HCT116 (cell line): ENCODE measurements around the gene MYZAP. TPM values are rescaled to one million over a fixed set of nuclear protein-coding genes. Genes with fewer than 3 reads are reported as not detected.

ENCODE experiments used
- ATAC-seq: fragments of 200-7000 bp; cut with Tn5 transposase; 2 replicates; pipeline ENCODE4 v1.9.1; 2020; ENCODE audit warnings: mild to moderate bottlenecking, moderate library complexity
- BruUV-seq: library from RNA; stranded (reverse); fragments of 400-500 nt; replicated peaks from 2 replicates; lab custom pipeline; 2021; lab: Mats Ljungman, UMichigan
- CTCF ChIA-PET: fragments of 300-600 bp; sonication (Branson Sonifier 250); formaldehyde crosslinking; loops from one replicate; lab custom pipeline; 2021; ENCODE audit warnings: antibody characterized with exemption; lab: Charles Lee
- POLR2A ChIA-PET: fragments of 300-600, 350-600 bp; sonication (Branson Sonifier 250); formaldehyde crosslinking; loops from one replicate; lab custom pipeline; 2021; ENCODE audit warnings: antibody characterized with exemption; lab: Charles Lee
- RAD21 ChIA-PET, 2 experiments: fragments of 300-600 bp; sonication (Branson Sonifier 250); formaldehyde crosslinking; loops; one replicate each; lab custom pipeline; 2023; ENCODE audit warnings: low total read pairs in 2 of 2; ENCODE audit not compliant: uncharacterized antibody in 2 of 2, unreplicated experiment in 2 of 2, low non-redundant PET in 1 of 2; lab: Charles Lee
- DNase-seq: peaks from one replicate; pipeline ENCODE4 v3.0.0-alpha.2; 2010; ENCODE audit warnings: low read depth, low spot score
- H2AFZ ChIP-seq: fragments of 200-600 bp; shearing (Covaris generic), sonication (generic); 2 replicates; pipeline ENCODE4 v1.6.1; 2017; ENCODE audit warnings: low read depth, mixed run types, mixed read lengths, antibody characterized with exemption, low read length; ENCODE audit not compliant: poor library complexity, severe bottlenecking
- H3K27ac ChIP-seq: 2 replicates; pipeline ENCODE4 v1.5.1; 2012; ENCODE audit warnings: low read depth, low read length
- H3K27me3 ChIP-seq: fragments of 200-600 bp; sonication (generic); 2 replicates; pipeline ENCODE4 v1.6.1; 2016; ENCODE audit warnings: mixed run types, low read length, mixed read lengths; ENCODE audit not compliant: insufficient read depth
- H3K36me3 ChIP-seq, 2 experiments: fragments of 200-500 bp in 1 of 2; fragments of 200-600 bp in 1 of 2; sonication (Bioruptor generic) in 1 of 2; sonication (generic) in 1 of 2; 2 replicates each; pipeline versions ENCODE4 v1.5.1 to v1.6.1; 2014 to 2016; ENCODE audit warnings: low read length in 2 of 2, inconsistent platforms in 1 of 2, mixed read lengths in 1 of 2, mixed run types in 1 of 2; ENCODE audit not compliant: insufficient read depth in 2 of 2, control insufficient read depth in 1 of 2
- H3K4me1 ChIP-seq, 2 experiments: fragments of 200-600 bp in 1 of 2; sonication (generic) in 1 of 2; 2 replicates each; pipeline versions ENCODE4 v1.5.1 to v1.6.1; 2012 to 2017; ENCODE audit warnings: low read length in 2 of 2, inconsistent platforms in 1 of 2, mild to moderate bottlenecking in 1 of 2, mixed read lengths in 1 of 2, mixed run types in 1 of 2, moderate library complexity in 1 of 2; ENCODE audit not compliant: insufficient read depth in 2 of 2, control insufficient read depth in 1 of 2
- H3K4me2 ChIP-seq: fragments of 200-600 bp; sonication (generic); 2 replicates; pipeline ENCODE4 v1.6.1; 2017; ENCODE audit warnings: mixed run types, low read length, mixed read lengths
- H3K4me3 ChIP-seq, 2 experiments: fragments of 200-600 bp in 1 of 2; sonication (generic) in 1 of 2; replicated peaks in 1 of 2; 2 replicates each; pipeline ENCODE4 v1.5.1; 2011 to 2016; ENCODE audit warnings: low read length in 2 of 2, control low read depth in 1 of 2, low read depth in 1 of 2, mild to moderate bottlenecking in 1 of 2, mixed read lengths in 1 of 2, mixed run types in 1 of 2
- H3K79me2 ChIP-seq: fragments of 200-600 bp; sonication (generic); 2 replicates; pipeline ENCODE4 v1.6.1; 2017; ENCODE audit warnings: mild to moderate bottlenecking, mixed run types, low read length, moderate library complexity, mixed read lengths; ENCODE audit not compliant: insufficient read depth
- H3K9ac ChIP-seq: fragments of 200-600 bp; sonication (generic); 2 replicates; pipeline ENCODE4 v1.6.1; 2016; ENCODE audit warnings: low read length, mixed read lengths
- H3K9me2 ChIP-seq: fragments of 200-600 bp; sonication (generic), shearing (Covaris generic); 2 replicates; pipeline ENCODE4 v1.6.1; 2017; ENCODE audit warnings: mixed run types, mild to moderate bottlenecking, moderate library complexity; ENCODE audit not compliant: insufficient read depth
- H3K9me3 ChIP-seq, 2 experiments: fragments of 200-500 bp in 1 of 2; fragments of 200-600 bp in 1 of 2; sonication (Bioruptor generic) in 1 of 2; sonication (generic) in 1 of 2; 2 replicates each; pipeline ENCODE4 v1.6.1; 2014 to 2017; ENCODE audit warnings: low read length in 2 of 2, mixed read lengths in 2 of 2, inconsistent platforms in 1 of 2, low read depth in 1 of 2, mild to moderate bottlenecking in 1 of 2, mixed run types in 1 of 2, moderate library complexity in 1 of 2; ENCODE audit not compliant: control insufficient read depth in 1 of 2, insufficient read depth in 1 of 2
- H4K20me1 ChIP-seq: fragments of 200-600 bp; sonication (generic), shearing (Covaris generic); 2 replicates; pipeline ENCODE4 v1.6.1; 2017; ENCODE audit warnings: mixed run types, mild to moderate bottlenecking, moderate library complexity; ENCODE audit not compliant: insufficient read depth
- CBX3 ChIP-seq: IDR thresholded peaks from 2 replicates; pipeline ENCODE4 v1.6.1; 2012; ENCODE audit warnings: low read depth
- EGR1 ChIP-seq: IDR thresholded peaks from 2 replicates; pipeline ENCODE4 v1.6.1; 2012; ENCODE audit warnings: low read depth
- REST ChIP-seq: IDR thresholded peaks from 2 replicates; pipeline ENCODE4 v1.6.1; 2012; ENCODE audit warnings: low read depth
- SRF ChIP-seq: IDR thresholded peaks from 2 replicates; pipeline ENCODE4 v1.6.1; 2012; ENCODE audit warnings: low read depth
- ZBTB33 ChIP-seq: IDR thresholded peaks from 2 replicates; pipeline ENCODE4 v1.6.1; 2011; ENCODE audit warnings: mild to moderate bottlenecking, low read length, moderate library complexity; ENCODE audit not compliant: insufficient replicate concordance; ENCODE audit errors: extremely low read depth
- intact Hi-C: fragments of 100-400 bp; cut with micrococcal nuclease; formaldehyde crosslinking; loops from 2 replicates; pipeline ENCODE4 v1.10.0; 2022
- total RNA-seq: library from RNA; stranded (reverse); gene quantifications from one replicate; pipeline ENCODE4 v1.2.1, GENCODE V29; 2021; ENCODE audit not compliant: unreplicated experiment

MYZAP gene
- total RNA-seq, 1 experiment from 2014 or later, result 5.8 TPM

GRCh38 chr15:57654153-57654852 is 62.6 kb downstream of the MYZAP start (continued):
- TF ChIP-seq CBX3, result no peak
- no peak for TF ChIP-seq EGR1
- TF ChIP-seq ZBTB33, result no peak

GRCh38 chr15:57655053-57655452 is 63.3 kb downstream of the MYZAP start:
- H3K9me3 ChIP-seq, result no peaks in the 10 kb centered on the region
- ATAC-seq, result no peak
- POLR2A ChIA-PET, result no interaction called here
- TF ChIP-seq SRF, result no peak
- no peak for TF ChIP-seq REST
- no peak overlapping the region for H3K4me3 ChIP-seq
- no peaks in the 10 kb centered on the region for H3K36me3 ChIP-seq
- H3K4me1 ChIP-seq, result no peaks in the 10 kb centered on the region
- no peaks in the 10 kb centered on the region for H3K27me3 ChIP-seq
- H3K9ac ChIP-seq, result no peak overlapping the region
- H3K79me2 ChIP-seq, result no peaks in the 10 kb centered on the region
- H4K20me1 ChIP-seq, result no peaks in the 10 kb centered on the region
- intact Hi-C loops, result loop anchor here (5.0 kb wide), 1 partner anchor 93 kb away; no protein-coding TSS in a partner anchor
- RAD21 ChIA-PET, result no interaction called here
- no peak overlapping the region for H2AFZ ChIP-seq
- DNase-seq, result no peak
- BruUV-seq, result no TSS peak
- H3K9me2 ChIP-seq, result no peaks in the 10 kb centered on the region
- H3K4me2 ChIP-seq, result no peak overlapping the region
- CTCF ChIA-PET, result interaction anchor here (1.2 to 1.8 kb wide), 2 partner anchors 95 to 206 kb away, joined by 3 to 4 read pairs; no protein-coding TSS in a partner anchor
- H3K27ac ChIP-seq, result no peak overlapping the region
